SK-N-SH treated with all-trans-retinoic acid at 6 μM for 48 hours (cell line): Measurements from ENCODE around the gene C20orf144.

ENCODE experiments used
- CREB5 ChIP-seq: fragments of 250-450 bp; sonication (Bioruptor Pico); IDR thresholded peaks from 2 replicates; pipeline ENCODE4 v1.5.1; 2020; ENCODE audit warnings: low read depth, mild to moderate bottlenecking, moderate library complexity
- ZFP3 ChIP-seq: fragments of 250-450 bp; sonication (Bioruptor Pico); IDR thresholded peaks from 2 replicates; pipeline ENCODE4 v1.5.0; 2020; ENCODE audit warnings: mild to moderate bottlenecking, moderate library complexity
- ZFP30 ChIP-seq: fragments of 450-650 bp; formaldehyde crosslinking; IDR thresholded peaks from 2 replicates; pipeline ENCODE4 v1.5.0; 2022; ENCODE audit warnings: mild to moderate bottlenecking, moderate library complexity
- ZNF70 ChIP-seq: fragments of 450-650 bp; formaldehyde crosslinking; IDR thresholded peaks from 2 replicates; pipeline ENCODE4 v1.5.0; 2020; ENCODE audit warnings: mild to moderate bottlenecking, moderate library complexity

- TF ChIP-seq ZFP30 (CRISPR knock-in tag) = no peak
- no peak for TF ChIP-seq ZNF70 (CRISPR knock-in tag)
- TF ChIP-seq CREB5 (CRISPR knock-in tag) = no peak
- TF ChIP-seq ZFP3 (CRISPR knock-in tag) = no peak
Measured at GRCh38 chr20:33709398-33709797, 47.3 kb downstream of the C20orf144 start.
